ENCODE data around the gene MACF1. TPM values are rescaled to one million over a fixed set of nuclear protein-coding genes. Genes with fewer than 3 reads are reported as not detected.
A peak's percentile ranks its signal among the peaks of the same experiment; 100 is the strongest.
"Not testable (repeated sequence)": the region's sequence is repeated elsewhere in the genome, so short reads cannot be mapped to it uniquely, and the experiment has no call there.

Gene MACF1
- total RNA-seq, 1 experiment from 2014 or later: 190 TPM

GRCh38 chr1:39466413-39467107, 262.1 kb downstream of the MACF1 start:
- H3K27ac Mint-ChIP-seq: peak overlapping the region in 2 of 3 experiments; percentile 47 to 68; a peak in 3 of 7 replicates
- WGBS (ENCODE audit: extremely low coverage, insufficient read length, low lambda C conversion rate): no CpG with 5 or more reads among the region's 3 CpGs
- peaks cover 26 to 92% (median 65%) of the 10 kb centered on the region in 3 experiments for H3K36me3 Mint-ChIP-seq (ENCODE audit: insufficient read depth in 1 of 3, low read depth in 3 of 3)
- Histone ChIP-seq H2BK120ac (ENCODE audit: low read depth, low read length, poor library complexity, severe bottlenecking) (no peak overlapping the region), H3K14ac (ENCODE audit: insufficient read depth, low read length) (no peak overlapping the region), H2BK20ac (ENCODE audit: low read depth, low read length, poor library complexity, severe bottlenecking) (no peak overlapping the region), H3K9me3 (ENCODE audit: control insufficient read depth, low read depth, low read length) (no peaks in the 10 kb centered on the region), H3K9ac (ENCODE audit: extremely low read depth, insufficient read length, low read length) (no peak overlapping the region), H4K5ac (ENCODE audit: insufficient read length, low read depth, low read length) (no peak overlapping the region), H3K27ac (ENCODE audit: insufficient read length, low read depth, low read length) (no peak overlapping the region), H3K79me1 (ENCODE audit: insufficient read depth, low read depth, low read length, poor library complexity, severe bottlenecking) (no peaks in the 10 kb centered on the region), H3K27me3 (ENCODE audit: insufficient read depth, low read length) (no peaks in the 10 kb centered on the region), H2AFZ (ENCODE audit: low read length) (no peak overlapping the region), H2AK5ac (ENCODE audit: insufficient read length, low read length) (no peak overlapping the region), H4K8ac (replicated peaks; ENCODE audit: insufficient read length, low read depth, low read length) (no peak overlapping the region), H3K4ac (ENCODE audit: low read depth, low read length) (no peak overlapping the region), H3K4me2 (ENCODE audit: insufficient read depth, insufficient read length, low read length) (no peak overlapping the region), H2BK15ac (ENCODE audit: low read depth, low read length) (no peak overlapping the region), H2BK12ac (ENCODE audit: insufficient read length, low read depth, low read length) (no peak overlapping the region), H4K91ac (ENCODE audit: insufficient read length, low read depth, low read length) (no peak overlapping the region), H3K23me2 (ENCODE audit: insufficient read length, low read depth, low read length, poor library complexity, severe bottlenecking) (no peaks in the 10 kb centered on the region), H3K18ac (ENCODE audit: insufficient read length, low read depth, low read length) (no peak overlapping the region), H3K23ac (ENCODE audit: insufficient read length, low read depth, low read length) (no peak overlapping the region), H2BK5ac (ENCODE audit: insufficient read length, low read length) (no peak overlapping the region), H3K4me1 (ENCODE audit: insufficient read depth, low read length) (no peaks in the 10 kb centered on the region), H3K56ac (ENCODE audit: insufficient read length, low read depth, low read length) (no peak overlapping the region), H3T11ph (ENCODE audit: low read length) (no peak overlapping the region), H3K79me2 (ENCODE audit: insufficient read depth, low read length) (no peaks in the 10 kb centered on the region), H4K20me1 (ENCODE audit: control insufficient read depth, insufficient read depth, insufficient read length) (no peaks in the 10 kb centered on the region)
- H3K9me3 Mint-ChIP-seq: no peaks in the 10 kb centered on the region
- no peaks in the 10 kb centered on the region for H3K27me3 Mint-ChIP-seq (ENCODE audit: low read depth)
- H3K4me1 Mint-ChIP-seq: no peaks in the 10 kb centered on the region
- DNase-seq: no peak
- no peak overlapping the region for H3K4me3 Mint-ChIP-seq
- TF ChIP-seq CTCF (conservative IDR thresholded peaks at IDR 0.05): no peak

GRCh38 chr1:39467108-39467720, 262.7 kb downstream of the MACF1 start:
- not testable (repeated sequence) for H4K5ac ChIP-seq (ENCODE audit: insufficient read length, low read depth, low read length); H2BK120ac ChIP-seq (ENCODE audit: low read depth, low read length, poor library complexity, severe bottlenecking); H3K56ac ChIP-seq (ENCODE audit: insufficient read length, low read depth, low read length); H3K9ac ChIP-seq (ENCODE audit: extremely low read depth, insufficient read length, low read length); H4K20me1 ChIP-seq (ENCODE audit: control insufficient read depth, insufficient read depth, insufficient read length); H3K27me3 Mint-ChIP-seq (ENCODE audit: low read depth); H3K79me2 ChIP-seq (ENCODE audit: insufficient read depth, low read length); H3K9me3 ChIP-seq (ENCODE audit: control insufficient read depth, low read depth, low read length); H3K18ac ChIP-seq (ENCODE audit: insufficient read length, low read depth, low read length); H4K91ac ChIP-seq (ENCODE audit: insufficient read length, low read depth, low read length); H3K27me3 ChIP-seq (ENCODE audit: insufficient read depth, low read length); H3K23ac ChIP-seq (ENCODE audit: insufficient read length, low read depth, low read length); H3K23me2 ChIP-seq (ENCODE audit: insufficient read length, low read depth, low read length, poor library complexity, severe bottlenecking); H3K9me3 Mint-ChIP-seq; H3K4me1 Mint-ChIP-seq; H2BK20ac ChIP-seq (ENCODE audit: low read depth, low read length, poor library complexity, severe bottlenecking); H2AFZ ChIP-seq (ENCODE audit: low read length); H2BK15ac ChIP-seq (ENCODE audit: low read depth, low read length); H3K14ac ChIP-seq (ENCODE audit: insufficient read depth, low read length); H2AK5ac ChIP-seq (ENCODE audit: insufficient read length, low read length); H2BK12ac ChIP-seq (ENCODE audit: insufficient read length, low read depth, low read length); H3K4ac ChIP-seq (ENCODE audit: low read depth, low read length); H3T11ph ChIP-seq (ENCODE audit: low read length); H2BK5ac ChIP-seq (ENCODE audit: insufficient read length, low read length); DNase-seq; H3K4me2 ChIP-seq (ENCODE audit: insufficient read depth, insufficient read length, low read length); H3K79me1 ChIP-seq (ENCODE audit: insufficient read depth, low read depth, low read length, poor library complexity, severe bottlenecking); H3K4me1 ChIP-seq (ENCODE audit: insufficient read depth, low read length); H3K27ac ChIP-seq (ENCODE audit: insufficient read length, low read depth, low read length); H4K8ac ChIP-seq (replicated peaks; ENCODE audit: insufficient read length, low read depth, low read length); H3K4me3 Mint-ChIP-seq
- Mint-ChIP-seq H3K36me3 (ENCODE audit: insufficient read depth in 1 of 3, low read depth in 3 of 3) (peaks cover 24 to 90% (median 63%) of the 10 kb centered on the region in 3 experiments; a peak in 6 of 7 replicates), H3K27ac (peak overlapping the region in 2 of 3 experiments; percentile 47 to 68; a peak in 1 of 7 replicates)
- no CpG with 5 or more reads among the region's 16 CpGs for WGBS (ENCODE audit: extremely low coverage, insufficient read length, low lambda C conversion rate)
